ENCODE results near the gene FLYWCH2.

Gene FLYWCH2

DNA sequence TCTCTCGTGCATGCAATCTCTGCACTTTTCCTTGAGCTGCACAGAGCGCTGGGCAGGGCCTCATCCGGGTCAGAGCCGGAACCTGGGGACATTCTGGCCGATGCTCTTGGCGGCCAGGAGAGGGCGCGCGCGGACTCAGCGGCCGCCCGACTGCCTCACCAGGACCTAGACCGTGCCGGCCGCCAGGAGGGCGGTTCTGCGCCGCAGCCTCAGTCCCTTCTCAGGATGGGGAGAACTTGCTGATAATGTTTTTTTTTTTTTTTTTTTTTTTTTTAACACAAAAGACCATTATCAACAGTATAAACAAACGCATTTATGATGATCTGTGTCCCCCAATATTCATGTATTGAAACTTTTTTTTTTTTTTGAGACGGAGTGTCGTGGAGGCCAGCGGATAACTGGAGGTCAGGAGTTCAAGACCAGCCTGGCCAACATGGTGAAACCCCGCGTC, 8.1 kb upstream of the FLYWCH2 start:
- POLR2A ChIA-PET, result interaction anchor here (1.0 kb wide), 2 partner anchors 37 to 38 kb away, joined by 3 to 5 read pairs; partner anchors contain the start of gene FLYWCH1
- TF ChIP-seq ZNF384 (IDR thresholded peaks at IDR 0.05) (peak; percentile 51; the same call in 1 of the 2 replicates), HDGF (IDR thresholded peaks at IDR 0.05; ENCODE audit: borderline replicate concordance) (no peak)
- peak; percentile 82 for DNase-seq (ENCODE audit: extremely low spot score)
- CTCF ChIA-PET, result interaction anchor here (0.6 to 0.7 kb wide), 5 partner anchors 28 to 282 kb away, joined by 3 to 7 read pairs (median 5); no protein-coding TSS in a partner anchor

DNA sequence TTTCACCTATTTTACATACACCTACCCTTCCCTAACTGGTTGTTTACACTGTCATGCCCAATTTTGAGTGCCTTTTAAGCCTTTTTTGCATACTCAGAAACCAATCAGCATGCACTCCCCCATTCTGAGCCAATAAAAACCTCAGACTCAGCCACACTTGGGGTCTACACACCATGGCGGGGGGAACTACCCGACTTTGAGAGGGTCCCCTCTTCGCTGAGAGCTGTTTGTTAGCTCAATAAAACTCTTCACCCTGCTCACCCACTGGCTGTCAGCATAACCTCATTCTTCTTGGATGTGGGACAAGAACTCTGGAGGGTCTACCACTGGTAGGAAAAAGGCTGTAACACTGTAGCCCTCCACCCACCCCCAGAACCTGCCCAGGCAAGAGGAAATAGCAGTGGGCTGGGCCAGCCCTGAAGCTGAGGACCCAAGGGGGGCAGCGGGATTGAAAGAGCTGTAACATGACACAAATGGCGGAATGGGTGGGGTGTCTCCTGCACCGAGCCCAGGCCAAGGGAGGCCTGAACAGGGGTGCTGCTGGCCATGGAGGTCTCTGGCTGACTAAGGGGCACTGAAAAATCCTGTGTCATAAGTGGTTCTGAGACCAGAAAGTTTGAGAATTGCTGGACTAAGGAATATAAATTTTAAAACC, 3.0 kb upstream of the FLYWCH2 start:
- ChIA-PET POLR2A (interaction anchor here (1.3 kb wide), 1 partner anchor 12 kb away, joined by 5 read pairs; no protein-coding TSS in a partner anchor), CTCF (no interaction called here)
- TF ChIP-seq, protein P1, sequence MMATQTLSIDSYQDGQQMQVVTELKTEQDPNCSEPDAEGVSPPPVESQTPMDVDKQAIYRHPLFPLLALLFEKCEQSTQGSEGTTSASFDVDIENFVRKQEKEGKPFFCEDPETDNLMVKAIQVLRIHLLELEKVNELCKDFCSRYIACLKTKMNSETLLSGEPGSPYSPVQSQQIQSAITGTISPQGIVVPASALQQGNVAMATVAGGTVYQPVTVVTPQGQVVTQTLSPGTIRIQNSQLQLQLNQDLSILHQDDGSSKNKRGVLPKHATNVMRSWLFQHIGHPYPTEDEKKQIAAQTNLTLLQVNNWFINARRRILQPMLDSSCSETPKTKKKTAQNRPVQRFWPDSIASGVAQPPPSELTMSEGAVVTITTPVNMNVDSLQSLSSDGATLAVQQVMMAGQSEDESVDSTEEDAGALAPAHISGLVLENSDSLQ (IDR thresholded peaks at IDR 0.05), result no peak
- TF ChIP-seq SP1 (IDR thresholded peaks at IDR 0.05) (no peak), BHLHE40 (IDR thresholded peaks at IDR 0.05; ENCODE audit: borderline replicate concordance) (no peak)
- DNase-seq (ENCODE audit: extremely low spot score), result no peak

DNA sequence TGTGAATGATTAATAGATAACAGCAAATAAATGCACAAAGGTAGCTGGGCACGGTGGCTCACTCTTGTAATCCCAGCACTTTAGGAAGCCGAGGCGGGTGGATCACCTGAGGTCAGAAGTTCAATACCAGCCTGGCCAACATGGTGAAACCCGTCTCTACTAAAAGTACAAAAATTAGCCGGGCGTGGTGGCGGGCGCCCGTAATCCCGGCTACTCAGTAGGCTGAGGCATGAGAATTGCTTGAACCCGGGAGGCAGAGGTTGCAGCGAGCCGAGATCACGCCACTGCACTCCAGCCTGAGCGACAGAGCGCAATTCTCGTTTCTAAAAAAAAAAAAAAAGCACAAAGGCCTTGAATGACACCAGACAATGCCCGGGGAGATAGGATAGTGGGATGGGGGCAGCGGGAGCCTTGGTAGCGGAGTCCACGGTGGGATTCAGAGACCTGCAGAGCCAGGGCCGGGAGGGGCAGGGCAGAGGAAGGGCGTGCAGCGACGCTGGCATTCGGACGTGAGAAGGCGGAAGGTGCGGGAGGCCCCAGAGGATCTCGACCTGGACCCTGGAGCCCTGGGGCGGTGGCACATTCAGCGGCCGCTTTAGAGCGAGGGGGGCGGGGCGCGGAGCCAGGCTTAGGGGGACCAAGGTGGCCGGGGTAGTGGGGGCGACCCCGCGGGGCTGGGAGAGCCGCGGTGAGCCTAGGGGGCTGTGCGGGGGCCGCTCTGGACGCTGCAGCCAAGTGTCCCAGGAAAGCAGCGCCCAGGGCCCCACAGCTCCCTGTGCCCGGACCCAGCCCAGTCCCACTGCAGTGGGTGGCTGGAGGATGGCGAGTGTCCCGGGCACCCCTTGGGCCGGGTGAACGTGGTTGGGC, 999 bp upstream of the FLYWCH2 start:
- TF ChIP-seq, protein P1 (IDR thresholded peaks at IDR 0.05), result peak; percentile 19; the same call in 1 of the 2 replicates
- TF ChIP-seq FOXM1 (IDR thresholded peaks at IDR 0.05; ENCODE audit: borderline replicate concordance) (no peak), TARDBP (IDR thresholded peaks at IDR 0.05) (no peak), FOXK2 (IDR thresholded peaks at IDR 0.05) (no peak), ARNT (IDR thresholded peaks at IDR 0.05) (no peak), L3MBTL2 (conservative IDR thresholded peaks at IDR 0.05) (0 out of 2 replicates have a peak, but pooled peaks have one; percentile 10), BHLHE40 (IDR thresholded peaks at IDR 0.05; ENCODE audit: borderline replicate concordance) (no peak), CTBP1 (IDR thresholded peaks at IDR 0.05; ENCODE audit: borderline replicate concordance) (no peak), HDGF (IDR thresholded peaks at IDR 0.05; ENCODE audit: borderline replicate concordance) (no peak), ZNF384 (IDR thresholded peaks at IDR 0.05) (peak; percentile 81)
- ChIA-PET POLR2A (interaction anchor here (0.9 to 2.1 kb wide), 11 partner anchors 9 to 129 kb away, joined by 3 to 24 read pairs (median 7); partner anchors contain the start of genes FLYWCH1, PKMYT1 and SRRM2), CTCF (interaction anchor here (0.9 to 1.3 kb wide), 3 partner anchors 14 to 58 kb away, joined by 4 to 10 read pairs (median 5); no protein-coding TSS in a partner anchor)
- peak; percentile 42 for DNase-seq (ENCODE audit: extremely low spot score)

DNA sequence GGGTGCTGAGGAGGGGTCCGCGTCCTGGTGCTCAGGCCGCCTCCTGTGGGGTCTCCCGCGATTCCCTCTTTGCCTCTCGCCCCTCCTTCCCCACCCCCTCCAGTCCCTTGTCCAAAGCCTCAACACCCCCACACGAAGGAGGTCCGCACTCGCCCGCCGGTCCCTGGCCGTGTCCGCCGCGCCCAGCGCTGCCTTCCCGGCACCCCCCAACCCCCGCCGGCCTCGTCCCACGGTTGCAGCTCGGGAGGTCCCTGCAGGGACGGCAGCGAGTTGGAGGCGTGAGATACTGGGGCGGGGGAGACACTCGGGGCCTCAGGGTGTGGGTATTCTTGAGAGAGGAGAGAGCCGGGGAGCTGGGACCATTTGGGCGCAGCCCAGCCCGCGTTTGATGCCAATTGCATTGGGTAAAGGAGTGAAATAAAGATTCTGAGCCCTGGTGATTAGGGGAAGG, 468 bp downstream of the FLYWCH2 start:
- no peak for DNase-seq (ENCODE audit: extremely low spot score)
- TF ChIP-seq HDGF (IDR thresholded peaks at IDR 0.05; ENCODE audit: borderline replicate concordance), result no peak
- TF ChIP-seq NFRKB (IDR thresholded peaks at IDR 0.05), result no peak
- no peak for TF ChIP-seq ELF4 (IDR thresholded peaks at IDR 0.05)
- no peak for TF ChIP-seq SUZ12 (IDR thresholded peaks at IDR 0.05)
- no peak for TF ChIP-seq ZNF384 (IDR thresholded peaks at IDR 0.05)
- no peak; the same call in 1 of the 2 replicates for TF ChIP-seq L3MBTL2 (conservative IDR thresholded peaks at IDR 0.05)
- no peak for TF ChIP-seq CTBP1 (IDR thresholded peaks at IDR 0.05; ENCODE audit: borderline replicate concordance)
- TF ChIP-seq LEF1 (IDR thresholded peaks at IDR 0.05; ENCODE audit: borderline replicate concordance), result no peak
- TF ChIP-seq TARDBP (IDR thresholded peaks at IDR 0.05), result no peak
- TF ChIP-seq BHLHE40 (IDR thresholded peaks at IDR 0.05; ENCODE audit: borderline replicate concordance), result no peak
- TF ChIP-seq, protein P1 (IDR thresholded peaks at IDR 0.05), result no peak
- TF ChIP-seq ARNT (IDR thresholded peaks at IDR 0.05), result no peak
- no peak for TF ChIP-seq FOXK2 (IDR thresholded peaks at IDR 0.05)
- TF ChIP-seq FOXM1 (IDR thresholded peaks at IDR 0.05; ENCODE audit: borderline replicate concordance), result no peak
- TF ChIP-seq SP1 (IDR thresholded peaks at IDR 0.05), result no peak
- no peak for TF ChIP-seq FOXA1 (IDR thresholded peaks at IDR 0.05)
- ChIA-PET POLR2A (interaction anchor here (0.8 to 2.1 kb wide), 13 partner anchors 9 to 131 kb away, joined by 3 to 24 read pairs (median 7); partner anchors contain the start of genes FLYWCH1 and SRRM2), CTCF (interaction anchor here (0.9 to 1.3 kb wide), 3 partner anchors 15 to 44 kb away, joined by 3 to 10 read pairs (median 5); no protein-coding TSS in a partner anchor)

DNA sequence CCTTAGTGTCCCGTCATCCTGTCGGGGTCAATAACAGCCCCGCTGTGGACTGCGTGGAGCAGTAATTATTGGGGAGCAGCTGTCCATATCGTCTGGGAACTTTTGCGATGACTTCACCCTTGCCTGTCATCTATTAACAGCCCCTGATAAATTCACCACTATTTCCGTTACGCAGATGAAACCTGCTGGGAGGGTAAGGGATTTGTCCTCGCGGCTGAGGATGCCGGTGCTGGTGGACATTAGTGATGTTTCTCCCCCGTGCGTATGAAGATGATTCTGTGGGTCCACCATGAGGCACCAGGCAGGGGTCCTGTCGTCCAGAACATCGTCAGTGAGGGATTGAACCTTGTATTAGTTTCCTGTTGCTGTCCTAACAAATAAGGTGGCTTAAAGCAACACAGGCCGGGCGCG, 1.0 kb downstream of the FLYWCH2 start:
- no peak for TF ChIP-seq SUZ12 (IDR thresholded peaks at IDR 0.05)
- no peak for TF ChIP-seq FOXK2 (IDR thresholded peaks at IDR 0.05)
- TF ChIP-seq ARNT (IDR thresholded peaks at IDR 0.05), result no peak
- no peak for TF ChIP-seq HDGF (IDR thresholded peaks at IDR 0.05; ENCODE audit: borderline replicate concordance)
- no peak for TF ChIP-seq CTBP1 (IDR thresholded peaks at IDR 0.05; ENCODE audit: borderline replicate concordance)
- TF ChIP-seq NFRKB (IDR thresholded peaks at IDR 0.05), result no peak
- TF ChIP-seq BHLHE40 (IDR thresholded peaks at IDR 0.05; ENCODE audit: borderline replicate concordance), result no peak
- TF ChIP-seq TARDBP (IDR thresholded peaks at IDR 0.05), result no peak
- TF ChIP-seq FOXM1 (IDR thresholded peaks at IDR 0.05; ENCODE audit: borderline replicate concordance), result no peak
- TF ChIP-seq SP1 (IDR thresholded peaks at IDR 0.05), result no peak
- TF ChIP-seq, protein P1 (IDR thresholded peaks at IDR 0.05), result no peak
- TF ChIP-seq LEF1 (IDR thresholded peaks at IDR 0.05; ENCODE audit: borderline replicate concordance), result no peak
- TF ChIP-seq ELF4 (IDR thresholded peaks at IDR 0.05), result no peak
- DNase-seq (ENCODE audit: extremely low spot score), result no peak
- ChIA-PET CTCF (no interaction called here), POLR2A (interaction anchor here (0.8 to 2.1 kb wide), 7 partner anchors 11 to 131 kb away, joined by 4 to 24 read pairs (median 7); partner anchors contain the start of genes FLYWCH1 and SRRM2)

Measured in HEK293T (cell line).